IMR-90 (cell line): ENCODE results near the gene ROR2. TPM values are rescaled to one million over a fixed set of nuclear protein-coding genes. Genes with fewer than 3 reads are reported as not detected.

Source experiments
- ATAC-seq: fragments of 200-7000 bp; cut with Tn5 transposase; 2 replicates; pipeline ENCODE4 v1.9.1; 2020; ENCODE audit warnings: low read depth, mild to moderate bottlenecking, moderate library complexity
- BruUV-seq: library from RNA; stranded (reverse); fragments of 400-500 nt; replicated peaks from 2 replicates; lab custom pipeline; 2021; lab: Mats Ljungman, UMichigan
- CTCF ChIA-PET: fragments of 300-600 bp; formaldehyde crosslinking; extraction: SDS; loops from one replicate; lab custom pipeline; 2021; ENCODE audit warnings: antibody characterized with exemption; lab: Yijun Ruan, JAX
- POLR2A ChIA-PET: fragments of 300-600 bp; sonication (Branson Sonifier 250); formaldehyde crosslinking; loops from one replicate; lab custom pipeline; 2022; ENCODE audit warnings: antibody characterized with exemption; ENCODE audit not compliant: unreplicated experiment; lab: Charles Lee
- DNase-seq: peaks from one replicate; pipeline ENCODE4 v3.0.0; 2013
- H2AFZ ChIP-seq: replicated peaks from 2 replicates; pipeline ENCODE3; 2013; ENCODE audit warnings: low read length, mild to moderate bottlenecking; ENCODE audit not compliant: poor library complexity
- H2AK5ac ChIP-seq: 2 replicates; pipeline ENCODE4 v1.6.1; 2013; ENCODE audit warnings: low read depth, low read length, inconsistent platforms
- H2AK9ac ChIP-seq: replicated peaks from 2 replicates; pipeline ENCODE3; 2013; ENCODE audit warnings: mild to moderate bottlenecking, low read depth, low read length, moderate library complexity; ENCODE audit not compliant: poor library complexity
- H2BK120ac ChIP-seq: 2 replicates; pipeline ENCODE4 v1.6.1; 2013; ENCODE audit warnings: low read depth, low read length, inconsistent platforms
- H2BK15ac ChIP-seq: 3 replicates; pipeline ENCODE4 v1.6.1; 2013; ENCODE audit warnings: low read depth, low read length, inconsistent platforms
- H2BK20ac ChIP-seq: 2 replicates; pipeline ENCODE4 v1.6.1; 2013; ENCODE audit warnings: low read depth, mild to moderate bottlenecking, inconsistent platforms, low read length, moderate library complexity
- H2BK5ac ChIP-seq: 2 replicates; pipeline ENCODE4 v1.6.1; 2013; ENCODE audit warnings: mild to moderate bottlenecking, low read depth, low read length, inconsistent platforms; ENCODE audit not compliant: poor library complexity, severe bottlenecking
- H3K14ac ChIP-seq: replicated peaks from 2 replicates; pipeline ENCODE4 v1.6.1; 2013; ENCODE audit warnings: low read depth, low read length, inconsistent platforms
- H3K18ac ChIP-seq: 2 replicates; pipeline ENCODE4 v1.6.1; 2013; ENCODE audit warnings: low read depth, low read length, control low read depth
- H3K23ac ChIP-seq: 2 replicates; pipeline ENCODE4 v1.6.1; 2013; ENCODE audit warnings: low read depth, low read length, inconsistent platforms
- H3K27ac ChIP-seq: 2 replicates; pipeline ENCODE4 v1.5.1; 2013; ENCODE audit warnings: mild to moderate bottlenecking, control low read depth, low read length; ENCODE audit not compliant: insufficient read depth
- H3K27me3 ChIP-seq: 2 replicates; pipeline ENCODE4 v1.6.1; 2013; ENCODE audit warnings: low read length; ENCODE audit not compliant: control insufficient read depth, insufficient read depth
- H3K36me3 ChIP-seq: 2 replicates; pipeline ENCODE4 v1.6.1; 2013; ENCODE audit warnings: low read length, mixed read lengths; ENCODE audit not compliant: control insufficient read depth, insufficient read depth
- H3K4ac ChIP-seq: 2 replicates; pipeline ENCODE4 v1.6.1; 2013; ENCODE audit warnings: low read depth, low read length, inconsistent platforms
- H3K4me1 ChIP-seq: 2 replicates; pipeline ENCODE4 v1.6.1; 2013; ENCODE audit warnings: low read length, mixed read lengths; ENCODE audit not compliant: control insufficient read depth, insufficient read depth
- H3K4me2 ChIP-seq: 2 replicates; pipeline ENCODE4 v1.6.1; 2013; ENCODE audit warnings: low read depth, mild to moderate bottlenecking, control low read depth, low read length, moderate library complexity
- H3K4me3 ChIP-seq: 2 replicates; pipeline ENCODE4 v1.5.1; 2013; ENCODE audit warnings: low read depth, mild to moderate bottlenecking, control low read depth, low read length, moderate library complexity; ENCODE audit not compliant: insufficient read depth
- H3K56ac ChIP-seq: 2 replicates; pipeline ENCODE4 v1.6.1; 2013; ENCODE audit warnings: low read length, inconsistent platforms; ENCODE audit not compliant: insufficient read depth; ENCODE audit errors: extremely low read depth
- H3K79me1 ChIP-seq, 2 experiments: 2 replicates each; pipeline ENCODE4 v1.6.1; 2013; ENCODE audit warnings: low read length in 2 of 2, inconsistent platforms in 1 of 2, low read depth in 1 of 2
- H3K9ac ChIP-seq: 2 replicates; pipeline ENCODE4 v1.6.1; 2013; ENCODE audit warnings: low read depth, low read length, control low read depth
- H3K9me1 ChIP-seq: 2 replicates; pipeline ENCODE4 v1.6.1; 2013; ENCODE audit warnings: low read length, inconsistent platforms; ENCODE audit not compliant: insufficient read depth
- H3K9me3 ChIP-seq: 2 replicates; pipeline ENCODE4 v1.6.1; 2013; ENCODE audit warnings: low read length; ENCODE audit not compliant: control insufficient read depth, insufficient read depth
- H4K20me1 ChIP-seq: 2 replicates; pipeline ENCODE4 v1.6.1; 2013; ENCODE audit warnings: low read length, inconsistent platforms; ENCODE audit not compliant: insufficient read depth
- H4K5ac ChIP-seq: 2 replicates; pipeline ENCODE4 v1.6.1; 2013; ENCODE audit warnings: mild to moderate bottlenecking, low read depth, low read length, control low read depth
- H4K8ac ChIP-seq, 2 experiments: 2 replicates each; pipeline ENCODE4 v1.6.1; 2013; ENCODE audit warnings: low read depth in 2 of 2, low read length in 2 of 2, control low read depth in 1 of 2, inconsistent platforms in 1 of 2
- H4K91ac ChIP-seq: 2 replicates; pipeline ENCODE4 v1.6.1; 2013; ENCODE audit warnings: low read depth, low read length, inconsistent platforms; ENCODE audit not compliant: insufficient read depth
- BHLHE40 ChIP-seq: fragments of 150-350 bp; IDR thresholded peaks from 2 replicates; pipeline ENCODE4 v1.6.1; 2016; ENCODE audit warnings: mild to moderate bottlenecking, low read depth, low read length
- CEBPB ChIP-seq: IDR thresholded peaks from 2 replicates; pipeline ENCODE4 v1.6.1; 2012; ENCODE audit warnings: low read depth, low read length, improper control_type of control experiment
- CHD1 ChIP-seq: IDR thresholded peaks from 2 replicates; pipeline ENCODE4 v1.6.1; 2012; ENCODE audit warnings: low read depth, low read length, improper control_type of control experiment
- FOS ChIP-seq: fragments of 150-350 bp; IDR thresholded peaks from 2 replicates; pipeline ENCODE4 v1.6.1; 2016; ENCODE audit warnings: low read depth, low read length
- MAZ ChIP-seq: IDR thresholded peaks from 2 replicates; pipeline ENCODE4 v1.6.1; 2012; ENCODE audit warnings: low read depth, mild to moderate bottlenecking, low read length, improper control_type of control experiment, moderate library complexity, borderline replicate concordance
- MXI1 ChIP-seq: IDR thresholded peaks from 2 replicates; pipeline ENCODE4 v1.6.1; 2012; ENCODE audit warnings: low read depth, mild to moderate bottlenecking, low read length, moderate library complexity, borderline replicate concordance
- NFE2L2 ChIP-seq: fragments of 150-350 bp; IDR thresholded peaks from 2 replicates; pipeline ENCODE4 v1.6.1; 2016; ENCODE audit warnings: low read depth, mild to moderate bottlenecking, low read length
- POLR2A ChIP-seq: IDR thresholded peaks from 2 replicates; pipeline ENCODE4 v1.6.1; 2012; ENCODE audit warnings: mild to moderate bottlenecking, low read depth, low read length
- RAD21 ChIP-seq: IDR thresholded peaks from 2 replicates; pipeline ENCODE4 v1.6.1; 2012; ENCODE audit warnings: low read length, improper control_type of control experiment
- USF2 ChIP-seq: fragments of 150-350 bp; IDR thresholded peaks from 2 replicates; pipeline ENCODE4 v1.6.1; 2017; ENCODE audit warnings: mild to moderate bottlenecking, antibody characterized with exemption, low read length, low read depth
- WGBS, 2 experiments: methylation state at CpG; one replicate each; pipeline versions ENCODE4 v1.1.5 to v1.1.7; 2013; ENCODE audit warnings: missing lambda C conversion rate in 2 of 2; ENCODE audit not compliant: insufficient read length in 1 of 2; ENCODE audit errors: extremely low coverage in 2 of 2; 5-methylcytosine and 5-hydroxymethylcytosine counted together
- dilution Hi-C: fragments of 300-500 bp; cut with HindIII; formaldehyde crosslinking; loops from one replicate; pipeline ENCODE4 v1.14.3; 2018; ENCODE audit warnings: low sequenced_read_pairs; ENCODE audit not compliant: unreplicated experiment
- in situ Hi-C: fragments of 300-500 bp; cut with MboI; formaldehyde crosslinking; loops from 3 replicates; pipeline ENCODE4 v1.14.3; 2019; ENCODE audit warnings: low sequenced_read_pairs, inconsistent platforms, mixed read lengths
- intact Hi-C: fragments of 100-400 bp; cut with micrococcal nuclease; formaldehyde crosslinking; loops from 2 replicates; pipeline ENCODE4 v1.10.0; 2022
- polyA plus RNA-seq, 3 experiments: library from polyadenylated mRNA; depleted of rRNA; stranded (reverse); fragments of >200 nt; gene quantifications; 2 replicates each; pipeline ENCODE4 v1.2.3, GENCODE V29; 2012; ENCODE audit warnings: low replicate concordance in 1 of 3
- total RNA-seq: library from RNA; depleted of rRNA; stranded (reverse); fragments of >200 nt; gene quantifications from 2 replicates; pipeline ENCODE4 v1.2.3, GENCODE V29; 2012

The ROR2 gene
- total and polyA plus RNA-seq, 2 of the 4 experiments (the other 2 are of a cell fraction) = 2.3 to 4.8 TPM

GRCh38 chr9:91946196-91946595 lies 3.8 kb downstream of the ROR2 start:
- Histone ChIP-seq H3K9me1 (peaks cover 2% of the 10 kb centered on the region; the same call in 1 of the 2 replicates), H4K5ac (no peak overlapping the region), H3K56ac (no peak overlapping the region), H3K18ac (no peak overlapping the region; the same call in 1 of the 2 replicates), H3K9ac (no peak overlapping the region), H3K4me1 (peaks cover 11% of the 10 kb centered on the region; the same call in 1 of the 2 replicates), H2BK5ac (no peak overlapping the region), H3K36me3 (no peaks in the 10 kb centered on the region), H2AK9ac (no peak overlapping the region), H2BK120ac (no peak overlapping the region), H3K4me2 (peak overlapping the region; percentile 41; the same call in 1 of the 2 replicates), H3K4me3 (no peak overlapping the region), H2AK5ac (peak overlapping the region; percentile 17; the same call in 1 of the 2 replicates), H2BK15ac (no peak overlapping the region), H4K8ac (no peak overlapping the region), H2BK20ac (no peak overlapping the region), H3K14ac (no peak overlapping the region), H3K27ac (peak overlapping the region; percentile 10; the same call in 1 of the 2 replicates), H3K23ac (no peak overlapping the region), H3K4ac (no peak overlapping the region), H4K91ac (no peak overlapping the region), H3K27me3 (no peaks in the 10 kb centered on the region; the same call in 1 of the 2 replicates), H3K9me3 (no peaks in the 10 kb centered on the region), H2AFZ (no peak overlapping the region), H4K20me1 (peaks cover 14% of the 10 kb centered on the region; the same call in 1 of the 2 replicates), H3K79me1 (peaks cover 5 to 22% of the 10 kb centered on the region in 2 experiments; a peak in 2 of 4 replicates)
- intact Hi-C loops (loop anchor here (5.0 kb wide), 3 partner anchors 49 to 189 kb away; no protein-coding TSS in a partner anchor), in situ Hi-C loops (no loop called here), dilution Hi-C loops (no loop called here)
- 40% methylated on average over 2 of the region's 5 CpGs; no CpG with 5 or more reads in 1 of the 2 experiments for WGBS, 2 experiments
- no peak for TF ChIP-seq FOS
- TF ChIP-seq NFE2L2 = no peak
- TF ChIP-seq POLR2A = no peak
- TF ChIP-seq USF2 = no peak
- no peak for TF ChIP-seq CHD1
- no peak for TF ChIP-seq CEBPB
- no peak for TF ChIP-seq BHLHE40
- no peak for TF ChIP-seq RAD21
- TF ChIP-seq MAZ = no peak
- TF ChIP-seq MXI1 = no peak
- no peak for ATAC-seq
- POLR2A ChIA-PET = no interaction called here
- no TSS peak for BruUV-seq
- no peak for DNase-seq
- CTCF ChIA-PET = interaction anchor here (1.1 to 1.4 kb wide), 2 partner anchors 8 to 188 kb away, joined by 3 to 5 read pairs; no protein-coding TSS in a partner anchor
